ENCODE data around the gene RNF167.
A peak's percentile ranks its signal among the peaks of the same experiment; 100 is the strongest.

RNF167 gene

DNA sequence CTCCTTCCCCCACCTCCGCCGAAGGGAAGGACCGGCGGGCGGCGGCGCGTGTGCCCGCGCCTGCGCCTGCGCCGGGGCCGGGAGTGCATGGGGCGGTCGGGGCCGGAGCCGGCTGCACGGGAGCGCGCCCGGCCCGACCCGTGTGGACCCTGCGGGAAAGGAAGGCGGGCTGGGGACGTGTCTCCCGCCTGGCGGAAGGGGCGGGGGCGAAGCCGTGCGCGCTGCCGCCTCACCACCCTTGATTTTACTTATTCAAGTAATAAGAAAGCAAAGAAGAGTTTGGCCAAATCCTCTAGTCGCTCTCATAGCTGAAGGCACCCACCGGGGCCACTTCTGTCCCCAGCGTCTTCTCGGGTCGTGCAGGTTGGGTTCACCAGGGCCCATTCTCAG lies 8.9 kb downstream of the RNF167 start:
- TF ChIP-seq, protein P1, sequence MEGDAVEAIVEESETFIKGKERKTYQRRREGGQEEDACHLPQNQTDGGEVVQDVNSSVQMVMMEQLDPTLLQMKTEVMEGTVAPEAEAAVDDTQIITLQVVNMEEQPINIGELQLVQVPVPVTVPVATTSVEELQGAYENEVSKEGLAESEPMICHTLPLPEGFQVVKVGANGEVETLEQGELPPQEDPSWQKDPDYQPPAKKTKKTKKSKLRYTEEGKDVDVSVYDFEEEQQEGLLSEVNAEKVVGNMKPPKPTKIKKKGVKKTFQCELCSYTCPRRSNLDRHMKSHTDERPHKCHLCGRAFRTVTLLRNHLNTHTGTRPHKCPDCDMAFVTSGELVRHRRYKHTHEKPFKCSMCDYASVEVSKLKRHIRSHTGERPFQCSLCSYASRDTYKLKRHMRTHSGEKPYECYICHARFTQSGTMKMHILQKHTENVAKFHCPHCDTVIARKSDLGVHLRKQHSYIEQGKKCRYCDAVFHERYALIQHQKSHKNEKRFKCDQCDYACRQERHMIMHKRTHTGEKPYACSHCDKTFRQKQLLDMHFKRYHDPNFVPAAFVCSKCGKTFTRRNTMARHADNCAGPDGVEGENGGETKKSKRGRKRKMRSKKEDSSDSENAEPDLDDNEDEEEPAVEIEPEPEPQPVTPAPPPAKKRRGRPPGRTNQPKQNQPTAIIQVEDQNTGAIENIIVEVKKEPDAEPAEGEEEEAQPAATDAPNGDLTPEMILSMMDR (IDR thresholded peaks at IDR 0.05; ENCODE audit: low read depth, low read length) = no peak
- peak; percentile 89 to 94 for DNase-seq (ENCODE audit: low read depth in 2 of 2)
- H3K4me3 ChIP-seq (replicated peaks in 1 of 2; ENCODE audit: low read depth in 2 of 2, low read length in 2 of 2) = peak overlapping the region; percentile 61 to 98

DNA sequence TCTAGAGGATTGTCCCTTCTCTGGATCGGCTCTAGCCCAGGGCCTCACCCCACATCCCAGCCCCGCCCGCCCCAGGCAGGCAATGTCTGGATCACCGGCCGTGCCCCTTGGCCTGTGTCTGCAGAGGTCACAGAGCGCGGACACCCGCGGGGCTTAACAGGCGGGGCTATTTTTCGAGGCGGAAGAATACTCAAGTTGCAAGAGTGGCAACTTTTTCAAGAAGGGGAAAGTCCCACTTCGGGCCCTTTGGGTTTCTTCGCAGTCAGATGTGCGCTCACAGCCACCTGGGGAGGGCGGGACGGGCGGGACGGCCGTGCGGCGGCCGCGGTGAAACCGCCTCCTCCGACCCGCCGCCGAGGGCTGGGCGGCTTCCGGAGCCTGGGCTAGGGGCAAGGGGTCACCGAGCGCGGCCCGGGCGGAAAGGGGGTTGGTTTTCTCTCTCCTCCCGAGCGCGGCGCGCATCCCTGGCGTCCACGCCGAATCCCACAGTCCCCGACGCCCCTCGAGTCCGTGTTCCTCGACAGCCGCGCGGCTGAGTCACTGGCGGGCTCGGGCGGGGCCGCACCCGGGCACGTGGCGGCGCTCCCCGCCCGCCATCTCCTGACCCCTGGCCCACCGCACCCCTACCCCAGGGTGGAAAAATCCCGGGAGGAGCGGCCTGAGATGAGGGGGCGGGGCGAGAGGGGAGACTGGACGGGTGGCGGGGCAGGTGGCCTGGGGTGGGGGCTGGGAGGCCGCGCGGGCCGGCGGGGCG lies 9.4 kb downstream of the RNF167 start:
- TF ChIP-seq, protein P1 (IDR thresholded peaks at IDR 0.05; ENCODE audit: low read depth, low read length) = no peak
- peak overlapping the region; percentile 61 to 63 for H3K4me3 ChIP-seq (replicated peaks in 1 of 2; ENCODE audit: low read depth in 2 of 2, low read length in 2 of 2)
- peak; percentile 71 to 81 for DNase-seq (ENCODE audit: low read depth in 2 of 2)

DNA sequence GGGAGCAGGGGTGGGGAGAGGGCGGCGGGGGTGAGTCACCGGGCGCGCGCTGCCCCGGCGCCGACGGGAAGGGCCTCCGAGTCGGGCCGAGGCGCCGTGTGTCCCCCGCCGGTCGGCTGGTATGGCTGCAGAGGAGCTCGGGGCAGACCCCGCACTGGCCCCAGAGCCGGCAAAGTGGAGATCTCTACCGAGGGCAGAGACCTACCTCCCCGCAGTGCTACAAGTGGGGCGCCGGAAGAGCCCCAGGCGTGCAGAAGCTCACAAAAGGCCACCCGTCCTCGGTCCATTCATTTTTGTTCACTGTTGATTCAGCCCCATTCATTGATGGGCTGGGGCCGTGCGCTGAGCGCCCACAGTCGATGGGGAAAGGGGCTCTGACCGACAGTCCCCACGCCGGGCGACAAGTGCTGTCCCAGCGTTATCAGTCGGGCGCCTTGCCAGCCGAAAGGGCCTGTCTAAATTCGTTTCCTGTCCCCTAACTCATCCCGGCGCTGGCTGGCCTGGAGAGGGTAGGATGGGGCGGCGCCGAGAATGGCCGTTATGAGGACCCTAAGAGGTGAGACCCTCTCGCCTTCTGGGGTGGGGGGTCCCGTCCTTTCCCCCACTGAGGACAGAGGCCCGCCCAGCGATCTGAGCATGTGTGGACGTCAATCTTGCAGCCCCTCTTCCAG lies 10.1 kb downstream of the RNF167 start:
- DNase-seq (ENCODE audit: low read depth in 2 of 2) = no peak

GRCh38 chr17:4950746-4951204 lies 10.7 kb downstream of the RNF167 start, which contains the start of gene ENO3:
TSS of gene ENO3 (plus strand) at chr17:4951119. CDS start at chr17:4951830, 711 bp downstream.
- TF ChIP-seq, protein P1 (IDR thresholded peaks at IDR 0.05; ENCODE audit: low read depth, low read length) = no peak
- DNase-seq (ENCODE audit: low read depth in 2 of 2) = no peak
- peak within 1 kb of the TSS; percentile 36 to 47 for H3K4me3 ChIP-seq (replicated peaks in 1 of 2; ENCODE audit: low read depth in 2 of 2, low read length in 2 of 2)

More for the DNA sequence above, 10.1 kb downstream of the RNF167 start:
- H3K4me3 ChIP-seq (replicated peaks in 1 of 2; ENCODE audit: low read depth in 2 of 2, low read length in 2 of 2) = peak overlapping the region; percentile 36 to 47
- TF ChIP-seq, protein P1 (IDR thresholded peaks at IDR 0.05; ENCODE audit: low read depth, low read length) = no peak

DNA sequence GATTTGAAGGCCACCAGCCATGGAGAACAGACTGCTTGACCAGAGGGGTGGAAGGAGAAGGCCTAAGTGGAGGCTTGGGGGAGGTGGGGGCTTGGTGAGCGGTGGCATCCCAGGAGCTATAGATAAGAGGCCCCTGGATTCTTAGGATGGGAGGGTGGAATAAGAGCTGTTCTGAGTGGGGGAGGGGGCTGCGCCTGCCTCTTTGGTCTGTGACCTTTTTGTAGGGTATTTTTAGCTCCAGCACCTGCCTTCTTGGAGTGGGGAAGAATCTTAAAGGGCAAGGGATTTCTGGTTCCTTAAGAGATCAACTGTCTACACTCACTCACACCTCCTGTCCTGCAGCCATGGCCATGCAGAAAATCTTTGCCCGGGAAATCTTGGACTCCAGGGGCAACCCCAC lies 11.4 kb downstream of the RNF167 start:
- TF ChIP-seq, protein P1 (IDR thresholded peaks at IDR 0.05; ENCODE audit: low read depth, low read length) = no peak
- H3K4me3 ChIP-seq (replicated peaks in 1 of 2; ENCODE audit: low read depth in 2 of 2, low read length in 2 of 2) = no peak overlapping the region
- DNase-seq (ENCODE audit: low read depth in 2 of 2) = no peak

DNA sequence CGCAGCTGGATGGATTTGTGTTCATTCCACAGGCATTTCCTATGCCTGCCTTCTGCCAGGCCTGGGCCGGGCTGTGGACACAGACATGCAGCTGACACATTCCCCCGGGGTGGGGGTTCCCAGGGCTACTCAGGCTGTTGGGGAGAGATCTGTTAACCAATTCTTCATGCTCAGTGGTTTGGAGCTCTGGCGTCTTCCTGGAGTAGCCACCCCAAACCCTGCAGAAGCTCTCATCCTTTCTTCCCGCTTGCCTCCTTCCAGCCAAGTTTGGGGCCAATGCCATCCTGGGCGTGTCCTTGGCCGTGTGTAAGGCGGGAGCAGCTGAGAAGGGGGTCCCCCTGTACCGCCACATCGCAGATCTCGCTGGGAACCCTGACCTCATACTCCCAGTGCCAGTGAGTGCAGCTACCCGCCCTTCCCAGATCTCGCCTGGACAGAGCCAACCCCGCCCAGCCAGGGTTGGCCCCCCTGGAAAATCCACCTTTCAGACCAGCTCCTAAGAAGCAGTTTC lies 13.4 kb downstream of the RNF167 start:
- peak; percentile 52 to 61 for DNase-seq (ENCODE audit: low read depth in 2 of 2)
- TF ChIP-seq, protein P1 (IDR thresholded peaks at IDR 0.05; ENCODE audit: low read depth, low read length) = no peak
- no peak overlapping the region for H3K4me3 ChIP-seq (replicated peaks in 1 of 2; ENCODE audit: low read depth in 2 of 2, low read length in 2 of 2)
